Measurements from ENCODE around the gene MYO1B.

Gene MYO1B

DNA sequence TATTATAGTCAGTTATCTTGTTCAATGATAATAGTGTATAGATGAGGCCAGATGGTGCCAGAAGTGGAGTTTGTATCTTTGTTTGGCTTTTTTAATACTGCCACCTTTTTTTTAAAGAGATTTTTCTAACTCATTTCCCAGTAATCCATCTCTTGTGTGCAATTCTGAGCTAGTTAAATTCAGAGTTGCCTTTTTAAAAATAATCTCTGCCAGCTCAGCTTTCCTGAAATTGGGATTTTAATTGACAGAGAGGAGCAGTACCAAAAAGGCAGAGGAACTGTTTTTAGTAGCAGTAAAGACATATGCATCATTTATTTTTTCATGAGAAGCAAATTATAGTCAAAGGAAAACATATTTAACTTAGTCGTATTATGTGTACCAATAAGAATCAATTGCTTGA is 185.3 kb downstream of the MYO1B start:
- H2BK120ac ChIP-seq (ENCODE audit: low read depth, low read length) = no peak overlapping the region
- H2AFZ ChIP-seq (ENCODE audit: low read depth, low read length) = no peak overlapping the region
- H4K91ac ChIP-seq (ENCODE audit: low read length) = no peak overlapping the region
- no peak for DNase-seq
- H4K8ac ChIP-seq (ENCODE audit: low read length) = no peak overlapping the region
- H3K4me1 ChIP-seq (ENCODE audit: control insufficient read depth, insufficient read depth, low read depth, low read length) = no peaks in the 10 kb centered on the region
- no peak overlapping the region for H3K4me3 ChIP-seq (ENCODE audit: insufficient read depth in 1 of 2, low read depth in 1 of 2, low read length in 2 of 2)
- H2BK15ac ChIP-seq (ENCODE audit: low read depth, poor library complexity, severe bottlenecking) = no peak overlapping the region
- no peaks in the 10 kb centered on the region for H3K27me3 ChIP-seq (ENCODE audit: control insufficient read depth in 1 of 2, insufficient read depth in 1 of 2, low read length in 2 of 2)
- H3K9me3 ChIP-seq (ENCODE audit: control insufficient read depth, low read length) = no peaks in the 10 kb centered on the region
- H2BK5ac ChIP-seq (ENCODE audit: low read depth, low read length, poor library complexity, severe bottlenecking) = no peak overlapping the region
- peaks cover 6 to 15% of the 10 kb centered on the region in 2 experiments for H3K36me3 ChIP-seq (ENCODE audit: control insufficient read depth in 1 of 2, insufficient read depth in 2 of 2, low read depth in 1 of 2, low read length in 2 of 2)
- no peak overlapping the region for H3K14ac ChIP-seq (ENCODE audit: low read length in 2 of 2)
- H2AK5ac ChIP-seq (ENCODE audit: low read length, severe bottlenecking) = no peak overlapping the region
- no CpG with 5 or more reads among the region's 1 CpG for WGBS
- no peak overlapping the region for H2BK12ac ChIP-seq (ENCODE audit: low read length in 2 of 2)
- no peak overlapping the region for H3K27ac ChIP-seq (ENCODE audit: low read length, poor library complexity, severe bottlenecking)
- H3K18ac ChIP-seq (ENCODE audit: low read depth in 1 of 2, low read length in 2 of 2) = no peak overlapping the region
- no peaks in the 10 kb centered on the region for H3K79me1 ChIP-seq (replicated peaks; ENCODE audit: low read length, poor library complexity, severe bottlenecking)
- no peak overlapping the region for H3K23ac ChIP-seq (ENCODE audit: low read length in 2 of 2)
- no peak overlapping the region for H3K4ac ChIP-seq (ENCODE audit: low read depth in 1 of 2, low read length in 2 of 2)
- no peak overlapping the region for H3K4me2 ChIP-seq (ENCODE audit: low read length, poor library complexity, severe bottlenecking)
- H3K9ac ChIP-seq (ENCODE audit: low read length) = no peak overlapping the region

DNA sequence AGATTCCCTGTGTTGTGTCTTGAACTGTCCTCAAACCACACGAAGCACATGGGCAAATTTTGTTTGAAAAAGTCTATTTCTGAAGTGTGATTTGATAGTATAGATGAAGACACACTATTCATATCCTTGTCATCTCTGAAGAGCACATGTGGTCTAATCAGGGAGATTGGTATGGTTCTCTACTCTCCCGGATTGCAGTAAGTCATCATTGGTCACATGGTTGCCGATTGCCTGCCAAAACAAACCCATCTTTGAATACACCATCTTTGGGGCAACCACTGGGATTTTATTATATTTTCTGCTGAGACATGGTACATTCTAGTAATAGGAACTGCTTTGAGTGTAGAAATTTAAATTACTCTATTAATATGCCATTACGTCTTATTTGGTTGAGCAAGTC is 186.9 kb downstream of the MYO1B start:
- Histone ChIP-seq H4K8ac (ENCODE audit: low read length) (no peak overlapping the region), H3K18ac (ENCODE audit: low read depth in 1 of 2, low read length in 2 of 2) (no peak overlapping the region), H3K36me3 (ENCODE audit: control insufficient read depth in 1 of 2, insufficient read depth in 2 of 2, low read depth in 1 of 2, low read length in 2 of 2) (no peaks in the 10 kb centered on the region), H2AFZ (ENCODE audit: low read depth, low read length) (no peak overlapping the region), H3K27ac (ENCODE audit: low read length, poor library complexity, severe bottlenecking) (no peak overlapping the region), H3K79me1 (replicated peaks; ENCODE audit: low read length, poor library complexity, severe bottlenecking) (no peaks in the 10 kb centered on the region), H3K14ac (ENCODE audit: low read length in 2 of 2) (no peak overlapping the region), H3K9ac (ENCODE audit: low read length) (no peak overlapping the region), H2AK5ac (ENCODE audit: low read length, severe bottlenecking) (no peak overlapping the region), H2BK120ac (ENCODE audit: low read depth, low read length) (no peak overlapping the region), H3K4me3 (ENCODE audit: insufficient read depth in 1 of 2, low read depth in 1 of 2, low read length in 2 of 2) (no peak overlapping the region), H3K4me2 (ENCODE audit: low read length, poor library complexity, severe bottlenecking) (no peak overlapping the region), H2BK15ac (ENCODE audit: low read depth, poor library complexity, severe bottlenecking) (no peak overlapping the region), H3K27me3 (ENCODE audit: control insufficient read depth in 1 of 2, insufficient read depth in 1 of 2, low read length in 2 of 2) (no peaks in the 10 kb centered on the region), H3K4me1 (ENCODE audit: control insufficient read depth, insufficient read depth, low read depth, low read length) (no peaks in the 10 kb centered on the region), H2BK12ac (ENCODE audit: low read length in 2 of 2) (no peak overlapping the region), H4K91ac (ENCODE audit: low read length) (no peak overlapping the region), H2BK5ac (ENCODE audit: low read depth, low read length, poor library complexity, severe bottlenecking) (no peak overlapping the region), H3K23ac (ENCODE audit: low read length in 2 of 2) (no peak overlapping the region), H3K4ac (ENCODE audit: low read depth in 1 of 2, low read length in 2 of 2) (no peak overlapping the region), H3K9me3 (ENCODE audit: control insufficient read depth, low read length) (no peaks in the 10 kb centered on the region)
- 86% methylated on average over 1 of the region's 4 CpGs for WGBS
- DNase-seq = no peak

DNA sequence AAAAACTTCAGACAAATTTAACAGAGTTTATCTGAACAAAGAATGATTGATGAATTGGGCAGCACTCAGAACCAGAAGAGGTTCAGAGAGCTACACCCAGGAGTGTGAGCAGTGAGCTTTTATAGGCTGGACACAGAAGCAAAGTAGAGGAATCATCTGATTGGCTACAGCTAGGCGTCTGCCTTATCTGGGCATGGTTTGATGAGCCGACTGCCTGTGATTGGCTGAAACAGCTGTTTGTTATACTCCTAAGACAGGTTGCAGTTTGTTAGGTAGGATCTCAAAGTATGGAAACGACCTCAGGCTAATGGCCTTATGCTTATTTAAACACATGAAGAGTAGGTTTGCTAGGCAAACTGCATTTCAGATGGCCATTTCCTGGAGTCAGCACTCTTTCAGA is 188.9 kb downstream of the MYO1B start:
- 93% methylated on average over 3 of the region's 3 CpGs for WGBS
- Histone ChIP-seq H4K8ac (ENCODE audit: low read length) (no peak overlapping the region), H2BK12ac (ENCODE audit: low read length in 2 of 2) (no peak overlapping the region), H3K14ac (ENCODE audit: low read length in 2 of 2) (no peak overlapping the region), H3K36me3 (ENCODE audit: control insufficient read depth in 1 of 2, insufficient read depth in 2 of 2, low read depth in 1 of 2, low read length in 2 of 2) (no peaks in the 10 kb centered on the region), H3K9me3 (ENCODE audit: control insufficient read depth, low read length) (no peaks in the 10 kb centered on the region), H3K27ac (ENCODE audit: low read length, poor library complexity, severe bottlenecking) (no peak overlapping the region), H4K91ac (ENCODE audit: low read length) (no peak overlapping the region), H2AFZ (ENCODE audit: low read depth, low read length) (no peak overlapping the region), H3K4me2 (ENCODE audit: low read length, poor library complexity, severe bottlenecking) (no peak overlapping the region), H3K4me3 (ENCODE audit: insufficient read depth in 1 of 2, low read depth in 1 of 2, low read length in 2 of 2) (no peak overlapping the region), H3K9ac (ENCODE audit: low read length) (no peak overlapping the region), H2AK5ac (ENCODE audit: low read length, severe bottlenecking) (no peak overlapping the region), H3K4me1 (ENCODE audit: control insufficient read depth, insufficient read depth, low read depth, low read length) (no peaks in the 10 kb centered on the region), H2BK120ac (ENCODE audit: low read depth, low read length) (no peak overlapping the region), H3K18ac (ENCODE audit: low read depth in 1 of 2, low read length in 2 of 2) (no peak overlapping the region), H3K23ac (ENCODE audit: low read length in 2 of 2) (no peak overlapping the region), H3K27me3 (ENCODE audit: control insufficient read depth in 1 of 2, insufficient read depth in 1 of 2, low read length in 2 of 2) (no peaks in the 10 kb centered on the region), H2BK15ac (ENCODE audit: low read depth, poor library complexity, severe bottlenecking) (no peak overlapping the region), H3K4ac (ENCODE audit: low read depth in 1 of 2, low read length in 2 of 2) (no peak overlapping the region), H3K79me1 (replicated peaks; ENCODE audit: low read length, poor library complexity, severe bottlenecking) (no peaks in the 10 kb centered on the region), H2BK5ac (ENCODE audit: low read depth, low read length, poor library complexity, severe bottlenecking) (no peak overlapping the region)
- DNase-seq = no peak

DNA sequence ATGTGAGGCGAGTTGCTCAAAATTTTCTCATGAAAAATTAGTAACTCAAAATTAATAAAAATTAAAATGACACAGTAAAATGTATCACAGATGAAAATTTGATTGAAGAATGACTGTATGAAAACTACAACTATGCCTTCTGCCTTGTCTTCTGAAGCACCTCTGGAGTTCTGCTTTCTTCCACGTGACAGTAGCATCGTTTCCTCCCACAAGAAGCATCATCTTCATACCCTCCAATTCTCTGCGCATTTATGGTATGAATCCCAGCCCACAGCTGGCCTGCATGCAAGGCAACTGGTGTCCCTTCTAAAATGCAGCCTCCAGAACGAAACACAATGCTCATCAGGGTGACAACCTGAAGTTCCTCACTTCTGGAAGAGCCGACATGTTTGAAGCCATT is 189.9 kb downstream of the MYO1B start:
- Histone ChIP-seq H2BK12ac (ENCODE audit: low read length in 2 of 2) (no peak overlapping the region), H3K23ac (ENCODE audit: low read length in 2 of 2) (no peak overlapping the region), H3K4me3 (ENCODE audit: insufficient read depth in 1 of 2, low read depth in 1 of 2, low read length in 2 of 2) (no peak overlapping the region), H3K14ac (ENCODE audit: low read length in 2 of 2) (no peak overlapping the region), H3K4me1 (ENCODE audit: control insufficient read depth, insufficient read depth, low read depth, low read length) (no peaks in the 10 kb centered on the region), H3K27me3 (ENCODE audit: control insufficient read depth in 1 of 2, insufficient read depth in 1 of 2, low read length in 2 of 2) (no peaks in the 10 kb centered on the region), H2AK5ac (ENCODE audit: low read length, severe bottlenecking) (no peak overlapping the region), H3K18ac (ENCODE audit: low read depth in 1 of 2, low read length in 2 of 2) (peak overlapping the region in 1 of 2 experiments; percentile 54), H2AFZ (ENCODE audit: low read depth, low read length) (no peak overlapping the region), H2BK5ac (ENCODE audit: low read depth, low read length, poor library complexity, severe bottlenecking) (no peak overlapping the region), H2BK15ac (ENCODE audit: low read depth, poor library complexity, severe bottlenecking) (no peak overlapping the region), H3K36me3 (ENCODE audit: control insufficient read depth in 1 of 2, insufficient read depth in 2 of 2, low read depth in 1 of 2, low read length in 2 of 2) (no peaks in the 10 kb centered on the region), H3K9me3 (ENCODE audit: control insufficient read depth, low read length) (no peaks in the 10 kb centered on the region), H3K4ac (ENCODE audit: low read depth in 1 of 2, low read length in 2 of 2) (no peak overlapping the region), H2BK120ac (ENCODE audit: low read depth, low read length) (no peak overlapping the region), H4K8ac (ENCODE audit: low read length) (no peak overlapping the region), H3K4me2 (ENCODE audit: low read length, poor library complexity, severe bottlenecking) (no peak overlapping the region), H3K9ac (ENCODE audit: low read length) (no peak overlapping the region), H4K91ac (ENCODE audit: low read length) (no peak overlapping the region), H3K79me1 (replicated peaks; ENCODE audit: low read length, poor library complexity, severe bottlenecking) (no peaks in the 10 kb centered on the region), H3K27ac (ENCODE audit: low read length, poor library complexity, severe bottlenecking) (no peak overlapping the region)
- 99% methylated on average over 5 of the region's 6 CpGs for WGBS
- no peak for DNase-seq

Measured in mesenchymal stem cell (in vitro differentiated cells and primary cell).